ENCODE measurements around the gene RANBP3L. TPM values are rescaled to one million over a fixed set of nuclear protein-coding genes. Genes with fewer than 3 reads are reported as not detected.
A peak's percentile ranks its signal among the peaks of the same experiment; 100 is the strongest.

RANBP3L gene
- total RNA-seq, 1 donor from 2014 or later, result not detected

- DNase-seq (ENCODE audit: low spot score in 2 of 2), result peak in 1 of 2 donors; percentile 78
- intact Hi-C loops (cut with DNase I), result loop anchor here (1.0 to 5.0 kb wide), 4 partner anchors 40 to 128 kb away; partner anchors contain the start of gene NADK2
- Histone ChIP-seq H3K9me3 (no peaks in the 10 kb centered on the region), H3K27me3 (no peaks in the 10 kb centered on the region), H3K27ac (no peak overlapping the region), H3K36me3 (no peaks in the 10 kb centered on the region), H3K4me1 (peaks cover 0 to 14% of the 10 kb centered on the region in 2 donors), H3K4me3 (no peak overlapping the region)
- TF ChIP-seq, protein P1, sequence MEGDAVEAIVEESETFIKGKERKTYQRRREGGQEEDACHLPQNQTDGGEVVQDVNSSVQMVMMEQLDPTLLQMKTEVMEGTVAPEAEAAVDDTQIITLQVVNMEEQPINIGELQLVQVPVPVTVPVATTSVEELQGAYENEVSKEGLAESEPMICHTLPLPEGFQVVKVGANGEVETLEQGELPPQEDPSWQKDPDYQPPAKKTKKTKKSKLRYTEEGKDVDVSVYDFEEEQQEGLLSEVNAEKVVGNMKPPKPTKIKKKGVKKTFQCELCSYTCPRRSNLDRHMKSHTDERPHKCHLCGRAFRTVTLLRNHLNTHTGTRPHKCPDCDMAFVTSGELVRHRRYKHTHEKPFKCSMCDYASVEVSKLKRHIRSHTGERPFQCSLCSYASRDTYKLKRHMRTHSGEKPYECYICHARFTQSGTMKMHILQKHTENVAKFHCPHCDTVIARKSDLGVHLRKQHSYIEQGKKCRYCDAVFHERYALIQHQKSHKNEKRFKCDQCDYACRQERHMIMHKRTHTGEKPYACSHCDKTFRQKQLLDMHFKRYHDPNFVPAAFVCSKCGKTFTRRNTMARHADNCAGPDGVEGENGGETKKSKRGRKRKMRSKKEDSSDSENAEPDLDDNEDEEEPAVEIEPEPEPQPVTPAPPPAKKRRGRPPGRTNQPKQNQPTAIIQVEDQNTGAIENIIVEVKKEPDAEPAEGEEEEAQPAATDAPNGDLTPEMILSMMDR (IDR thresholded peaks at IDR 0.05), result peak; percentile 70 to 80 (median 74)
These were observed 4.0 kb upstream of the RANBP3L start for GRCh38 chr5:36305571-36306326.

DNA sequence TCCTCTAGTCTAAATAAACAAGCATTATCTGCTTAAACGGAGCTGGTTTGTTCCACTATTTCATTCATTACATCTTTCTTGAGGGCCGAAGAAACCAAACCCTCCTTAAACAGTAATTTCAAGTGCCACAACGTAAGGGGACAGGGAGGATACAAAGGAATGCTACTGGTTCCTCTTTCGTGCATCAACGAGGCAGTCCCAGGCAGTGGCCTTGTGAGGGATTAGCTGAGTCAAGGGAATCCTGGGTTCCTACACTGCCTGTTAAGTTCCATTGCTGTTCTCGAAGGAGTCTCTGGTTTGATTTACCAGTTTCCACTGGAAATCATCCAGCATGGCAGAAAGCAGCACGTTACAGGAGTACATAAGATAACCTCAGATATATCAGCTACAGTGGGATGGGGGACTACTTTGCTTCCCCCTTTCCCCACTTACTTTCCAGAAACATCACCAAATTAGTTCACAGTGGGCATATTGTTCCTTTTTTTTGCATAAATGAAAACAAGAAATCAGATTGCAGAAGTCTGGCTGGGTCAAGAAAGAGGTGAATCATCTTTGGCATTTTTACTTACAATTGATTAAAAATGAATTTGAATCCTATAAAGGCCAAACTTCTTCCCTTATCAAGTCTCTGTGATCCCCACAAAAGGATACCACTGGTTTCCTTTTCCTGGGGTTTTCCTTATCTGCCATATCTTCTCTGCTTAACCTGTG lies 2.5 kb upstream of the RANBP3L start:
- Histone ChIP-seq H3K27me3 (no peaks in the 10 kb centered on the region), H3K4me1 (peaks cover 0 to 16% of the 10 kb centered on the region in 2 donors), H3K9me3 (no peaks in the 10 kb centered on the region), H3K27ac (peak overlapping the region in 1 of 2 donors; percentile 42), H3K4me3 (no peak overlapping the region), H3K36me3 (no peaks in the 10 kb centered on the region)
- DNase-seq (ENCODE audit: low spot score in 2 of 2), result no peak
- TF ChIP-seq, protein P1 (IDR thresholded peaks at IDR 0.05), result no peak
- intact Hi-C loops (cut with DNase I), result no loop called here

- no peaks in the 10 kb centered on the region for H3K27me3 ChIP-seq
- H3K9me3 ChIP-seq, result no peaks in the 10 kb centered on the region
- H3K4me1 ChIP-seq, result peaks cover 0 to 21% of the 10 kb centered on the region in 2 donors
- no peak for DNase-seq (ENCODE audit: low spot score in 2 of 2)
- peak overlapping the region; percentile 72 to 81 for H3K27ac ChIP-seq
- no peaks in the 10 kb centered on the region for H3K36me3 ChIP-seq
- TF ChIP-seq, protein P1 (IDR thresholded peaks at IDR 0.05), result no peak
- intact Hi-C loops (cut with DNase I), result loop anchor here (2.0 kb wide), 2 partner anchors 22 to 148 kb away; partner anchors contain the start of gene SKP2
- H3K4me3 ChIP-seq, result peak overlapping the region; percentile 50 to 61
These were observed 668 bp downstream of the RANBP3L start for GRCh38 chr5:36300927-36301540.

- Histone ChIP-seq H3K4me3 (peak overlapping the region; percentile 50 to 61), H3K36me3 (no peaks in the 10 kb centered on the region), H3K4me1 (peaks cover 0 to 16% of the 10 kb centered on the region in 2 donors), H3K27ac (peak overlapping the region; percentile 72 to 81), H3K9me3 (no peaks in the 10 kb centered on the region), H3K27me3 (no peaks in the 10 kb centered on the region)
- TF ChIP-seq, protein P1 (IDR thresholded peaks at IDR 0.05), result no peak
- intact Hi-C loops (cut with DNase I), result loop anchor here (2.0 kb wide), 2 partner anchors 22 to 148 kb away; partner anchors contain the start of gene SKP2
- DNase-seq (ENCODE audit: low spot score in 2 of 2), result no peak
These were observed 1.3 kb downstream of the RANBP3L start for GRCh38 chr5:36300191-36300926.

- no peak for DNase-seq (ENCODE audit: low spot score in 2 of 2)
- H3K4me1 ChIP-seq, result peaks cover 0 to 12% of the 10 kb centered on the region in 2 donors
- H3K4me3 ChIP-seq, result peak overlapping the region; percentile 3 to 12
- no peaks in the 10 kb centered on the region for H3K9me3 ChIP-seq
- H3K27ac ChIP-seq, result peak overlapping the region in 1 of 2 donors; percentile 3
- intact Hi-C loops (cut with DNase I), result no loop called here
- H3K27me3 ChIP-seq, result no peaks in the 10 kb centered on the region
- no peaks in the 10 kb centered on the region for H3K36me3 ChIP-seq
- TF ChIP-seq, protein P1 (IDR thresholded peaks at IDR 0.05), result no peak
These were observed 3.1 kb downstream of the RANBP3L start for GRCh38 chr5:36298552-36298951.

Measured in ascending aorta (tissue), 2 donors.